HepG2 (cell line): Measurements from ENCODE around the gene TAGAP. TPM values are rescaled to one million over a fixed set of nuclear protein-coding genes. Genes with fewer than 3 reads are reported as not detected.

ENCODE experiments used
- ATAC-seq: fragments of 200-7000 bp; cut with Tn5 transposase; 3 replicates; pipeline ENCODE4 v1.9.1; 2020; ENCODE audit warnings: mild to moderate bottlenecking, moderate library complexity
- BruUV-seq: library from RNA; stranded (reverse); fragments of 400-500 nt; replicated peaks from 2 replicates; lab custom pipeline; 2021; lab: Mats Ljungman, UMichigan
- CTCF ChIA-PET: fragments of 300-600 bp; formaldehyde crosslinking; extraction: SDS; loops from one replicate; lab custom pipeline; 2021; ENCODE audit warnings: low total read pairs, inconsistent platforms, low intra/inter-chr PET ratio; lab: Yijun Ruan, JAX
- POLR2A ChIA-PET: fragments of 350-600 bp; sonication (Branson Sonifier 250); formaldehyde crosslinking; loops from one replicate; lab custom pipeline; 2020; ENCODE audit warnings: antibody characterized with exemption, inconsistent platforms; lab: Yijun Ruan, JAX
- DNase-seq: peaks from one replicate; pipeline ENCODE4 v3.0.0-alpha.2; 2015; ENCODE audit warnings: low spot score
- FAIRE-seq: peaks from 3 replicates; lab custom pipeline; 2011; peaks lifted over from hg19 to GRCh38; lab: Jason Lieb, UNC
- H2AFZ ChIP-seq: one replicate; pipeline ENCODE4 v1.6.1; 2011; ENCODE audit warnings: low read length, inconsistent platforms
- H3K27ac ChIP-seq: fragments of 300-600 bp; 3 replicates; pipeline ENCODE4 v1.8.0; 2011; ENCODE audit warnings: mixed run types, mild to moderate bottlenecking, mixed read lengths, low read length, inconsistent platforms; ENCODE audit not compliant: insufficient read depth; ENCODE audit errors: extremely low read length
- H3K27me3 ChIP-seq, 2 experiments: fragments of 200-600 bp in 1 of 2; 2 replicates in 1 of 2; 3 replicates in 1 of 2; pipeline versions ENCODE4 v1.6.0 to v1.8.0; 2011; ENCODE audit warnings: low read length in 2 of 2, mild to moderate bottlenecking in 2 of 2, moderate library complexity in 2 of 2, inconsistent platforms in 1 of 2; ENCODE audit not compliant: insufficient read depth in 2 of 2, control insufficient read depth in 1 of 2
- H3K36me3 ChIP-seq, 2 experiments: fragments of 200-600 bp in 1 of 2; replicated peaks in 1 of 2; 2 replicates in 1 of 2; 3 replicates in 1 of 2; pipeline versions ENCODE4 v1.5.1 to v1.8.0; 2011; ENCODE audit warnings: low read length in 2 of 2, inconsistent platforms in 1 of 2; ENCODE audit not compliant: insufficient read depth in 2 of 2, control insufficient read depth in 1 of 2
- H3K4me1 ChIP-seq: 2 replicates; pipeline ENCODE4 v1.5.1; 2012; ENCODE audit warnings: low read length, inconsistent platforms; ENCODE audit not compliant: insufficient read depth
- H3K4me2 ChIP-seq: 2 replicates; pipeline ENCODE4 v1.6.0; 2011; ENCODE audit warnings: low read depth, low read length, inconsistent platforms
- H3K4me3 ChIP-seq, 3 experiments: fragments of 200-600 bp in 1 of 3; sonication (generic), shearing (Covaris generic) in 1 of 3; replicated peaks in 1 of 3; 2 replicates each; pipeline ENCODE4 v1.5.1; 2011 to 2016; ENCODE audit warnings: low read length in 3 of 3, inconsistent platforms in 2 of 3, low read depth in 2 of 3, mild to moderate bottlenecking in 2 of 3, control low read depth in 1 of 3, mixed read lengths in 1 of 3; ENCODE audit not compliant: insufficient read depth in 1 of 3
- H3K79me2 ChIP-seq: one replicate; pipeline ENCODE4 v1.6.1; 2011; ENCODE audit warnings: low read length, inconsistent platforms; ENCODE audit not compliant: insufficient read depth
- H3K9ac ChIP-seq: 2 replicates; pipeline ENCODE4 v1.6.0; 2011; ENCODE audit warnings: mild to moderate bottlenecking, low read depth, low read length, inconsistent platforms; ENCODE audit not compliant: insufficient read depth
- H3K9me3 ChIP-seq: 2 replicates; pipeline ENCODE4 v1.5.1; 2012; ENCODE audit warnings: mild to moderate bottlenecking, low read length
- H4K20me1 ChIP-seq: 2 replicates; pipeline ENCODE4 v1.6.0; 2011; ENCODE audit warnings: inconsistent platforms, mild to moderate bottlenecking, low read length, moderate library complexity; ENCODE audit not compliant: insufficient read depth
- ATF1 ChIP-seq: IDR thresholded peaks from 2 replicates; pipeline ENCODE4 v1.6.1; 2016; ENCODE audit warnings: mild to moderate bottlenecking, control low read depth
- CREM ChIP-seq, 2 experiments: sonication (generic) in 1 of 2; formaldehyde crosslinking in 1 of 2; IDR thresholded peaks; 2 replicates each; pipeline versions ENCODE4 v1.4.0 to v1.6.1; 2016 to 2020; ENCODE audit warnings: antibody characterized with exemption in 1 of 2, mild to moderate bottlenecking in 1 of 2, missing genetic modification reagents in 1 of 2
- NRL ChIP-seq: sonication (generic); formaldehyde crosslinking; IDR thresholded peaks from 2 replicates; pipeline ENCODE4 v1.5.0; 2020; ENCODE audit warnings: missing genetic modification reagents, mild to moderate bottlenecking, moderate library complexity, borderline replicate concordance
- PHF21A ChIP-seq: sonication (generic); formaldehyde crosslinking; IDR thresholded peaks from 2 replicates; pipeline ENCODE4 v1.5.0; 2020; ENCODE audit warnings: mild to moderate bottlenecking, missing genetic modification reagents
- PRPF4 ChIP-seq: fragments of 200-400 bp; formaldehyde crosslinking; IDR thresholded peaks from 2 replicates; pipeline ENCODE4 v1.6.1; 2016; ENCODE audit warnings: low read length, low read depth; ENCODE audit not compliant: poor library complexity, severe bottlenecking
- ZBTB42 ChIP-seq: sonication (generic); formaldehyde crosslinking; IDR thresholded peaks from 2 replicates; pipeline ENCODE4 v1.5.0; 2020; ENCODE audit warnings: mild to moderate bottlenecking, missing genetic modification reagents
- WGBS: methylation state at CpG from one replicate; pipeline ENCODE4 v1.1.6; 2017; ENCODE audit warnings: low lambda C conversion rate; 5-methylcytosine and 5-hydroxymethylcytosine counted together
- in situ Hi-C: cut with HindIII; loops from 2 replicates; pipeline ENCODE4 v1.10.0; 2017; ENCODE audit warnings: low pct_unique_long_range_greater_than_20kb; ENCODE audit not compliant: extremely low pct_ligation_motif_present
- intact Hi-C: fragments of 100-400 bp; cut with micrococcal nuclease; formaldehyde crosslinking; loops from one replicate; pipeline ENCODE4 v1.10.0; 2022; ENCODE audit not compliant: unreplicated experiment
- polyA plus RNA-seq, 8 experiments: library from polyadenylated mRNA; depleted of rRNA in 3 of 8; stranded (reverse) in 7 of 8; unstranded in 1 of 8; fragments of >200 nt; fragmentation: Illumina TruSeq in 4 of 8; extraction: Trizol in 4 of 8; gene quantifications; 2 replicates each; pipeline versions ENCODE4 v1.2.1 to v1.2.3, GENCODE V29; 2011 to 2016; ENCODE audit warnings: low read depth in 4 of 8, missing spikeins in 1 of 8, mixed read lengths in 1 of 8; ENCODE audit not compliant: insufficient read depth in 1 of 8
- total RNA-seq, 5 experiments: library from RNA; depleted of rRNA; stranded (reverse); fragments of >200 nt; fragmentation: Illumina TruSeq; extraction: Trizol; gene quantifications; 2 replicates each; pipeline ENCODE4 v1.2.3, GENCODE V29; 2016; ENCODE audit warnings: low read depth in 1 of 5
- TF ChIP-seq, protein P1 (sequence below): sonication (generic); formaldehyde crosslinking; IDR thresholded peaks from 2 replicates; pipeline ENCODE4 v1.4.0; 2020; ENCODE audit warnings: missing genetic modification reagents, borderline replicate concordance
- TF ChIP-seq, protein P2 (sequence below): sonication (generic); formaldehyde crosslinking; IDR thresholded peaks from 2 replicates; pipeline ENCODE4 v1.8.1; 2023; ENCODE audit warnings: mild to moderate bottlenecking, missing genetic modification reagents, borderline replicate concordance

Gene TAGAP
- total and polyA plus RNA-seq, 2 of the 13 experiments (the other 11 are each of a cell fraction or from before 2014, with no cell fraction given), result not detected

DNA sequence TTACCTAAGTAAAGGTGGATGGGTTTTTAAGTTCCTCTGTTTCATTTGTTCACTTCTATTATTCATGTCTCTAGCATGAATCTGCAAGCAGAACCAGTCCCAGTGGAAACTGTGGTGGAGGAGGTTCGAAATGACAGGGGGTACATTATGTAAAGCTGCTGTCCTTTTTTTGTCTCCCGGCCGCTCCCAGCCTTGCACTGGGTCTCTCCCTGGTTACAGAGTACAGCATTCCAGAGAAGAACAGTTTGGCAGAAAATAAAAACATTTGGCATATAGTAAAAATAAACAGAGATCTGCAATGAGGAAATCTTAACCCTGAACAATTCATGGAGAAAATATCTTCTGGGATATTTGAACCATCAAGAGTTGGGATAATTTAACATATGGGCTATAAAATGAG is 34.6 kb upstream of the TAGAP start:
- in situ Hi-C loops, result no loop called here
- Histone ChIP-seq H3K27me3 (peaks cover 1 to 34% of the 10 kb centered on the region in 2 experiments; a peak in 4 of 5 replicates), H2AFZ (no peak overlapping the region), H4K20me1 (no peaks in the 10 kb centered on the region), H3K4me1 (no peaks in the 10 kb centered on the region), H3K79me2 (no peaks in the 10 kb centered on the region), H3K36me3 (no peaks in the 10 kb centered on the region), H3K4me3 (no peak overlapping the region)
- intact Hi-C loops, result no loop called here
- no peak for FAIRE-seq
- no TSS peak for BruUV-seq
- TF ChIP-seq, protein P1, sequence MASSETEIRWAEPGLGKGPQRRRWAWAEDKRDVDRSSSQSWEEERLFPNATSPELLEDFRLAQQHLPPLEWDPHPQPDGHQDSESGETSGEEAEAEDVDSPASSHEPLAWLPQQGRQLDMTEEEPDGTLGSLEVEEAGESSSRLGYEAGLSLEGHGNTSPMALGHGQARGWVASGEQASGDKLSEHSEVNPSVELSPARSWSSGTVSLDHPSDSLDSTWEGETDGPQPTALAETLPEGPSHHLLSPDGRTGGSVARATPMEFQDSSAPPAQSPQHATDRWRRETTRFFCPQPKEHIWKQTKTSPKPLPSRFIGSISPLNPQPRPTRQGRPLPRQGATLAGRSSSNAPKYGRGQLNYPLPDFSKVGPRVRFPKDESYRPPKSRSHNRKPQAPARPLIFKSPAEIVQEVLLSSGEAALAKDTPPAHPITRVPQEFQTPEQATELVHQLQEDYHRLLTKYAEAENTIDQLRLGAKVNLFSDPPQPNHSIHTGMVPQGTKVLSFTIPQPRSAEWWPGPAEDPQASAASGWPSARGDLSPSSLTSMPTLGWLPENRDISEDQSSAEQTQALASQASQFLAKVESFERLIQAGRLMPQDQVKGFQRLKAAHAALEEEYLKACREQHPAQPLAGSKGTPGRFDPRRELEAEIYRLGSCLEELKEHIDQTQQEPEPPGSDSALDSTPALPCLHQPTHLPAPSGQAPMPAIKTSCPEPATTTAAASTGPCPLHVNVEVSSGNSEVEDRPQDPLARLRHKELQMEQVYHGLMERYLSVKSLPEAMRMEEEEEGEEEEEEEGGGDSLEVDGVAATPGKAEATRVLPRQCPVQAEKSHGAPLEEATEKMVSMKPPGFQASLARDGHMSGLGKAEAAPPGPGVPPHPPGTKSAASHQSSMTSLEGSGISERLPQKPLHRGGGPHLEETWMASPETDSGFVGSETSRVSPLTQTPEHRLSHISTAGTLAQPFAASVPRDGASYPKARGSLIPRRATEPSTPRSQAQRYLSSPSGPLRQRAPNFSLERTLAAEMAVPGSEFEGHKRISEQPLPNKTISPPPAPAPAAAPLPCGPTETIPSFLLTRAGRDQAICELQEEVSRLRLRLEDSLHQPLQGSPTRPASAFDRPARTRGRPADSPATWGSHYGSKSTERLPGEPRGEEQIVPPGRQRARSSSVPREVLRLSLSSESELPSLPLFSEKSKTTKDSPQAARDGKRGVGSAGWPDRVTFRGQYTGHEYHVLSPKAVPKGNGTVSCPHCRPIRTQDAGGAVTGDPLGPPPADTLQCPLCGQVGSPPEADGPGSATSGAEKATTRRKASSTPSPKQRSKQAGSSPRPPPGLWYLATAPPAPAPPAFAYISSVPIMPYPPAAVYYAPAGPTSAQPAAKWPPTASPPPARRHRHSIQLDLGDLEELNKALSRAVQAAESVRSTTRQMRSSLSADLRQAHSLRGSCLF (CRISPR knock-in tag), result no peak
- TF ChIP-seq ZBTB42 (no peak), ATF1 (no peak), PHF21A (no peak), PRPF4 (no peak), CREM (IDR thresholded peaks at IDR 0.05) (no peak), CREM (CRISPR knock-in tag; IDR thresholded peaks at IDR 0.05) (no peak), NRL (CRISPR knock-in tag) (no peak)
- TF ChIP-seq, protein P2, sequence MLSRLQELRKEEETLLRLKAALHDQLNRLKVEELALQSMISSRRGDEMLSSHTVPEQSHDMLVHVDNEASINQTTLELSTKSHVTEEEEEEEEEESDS (CRISPR knock-in tag), result no peak
- TF ChIP-seq, all 625 proteins: peak for 0
- Histone ChIP-seq H3K4me2 (no peak overlapping the region), H3K9ac (no peak overlapping the region), H3K9me3 (no peaks in the 10 kb centered on the region), H3K27ac (no peak overlapping the region)
- WGBS, result 15% methylated on average over 3 of the region's 3 CpGs
- no peak for DNase-seq
- no peak for ATAC-seq
- CTCF ChIA-PET, result no interaction called here
- POLR2A ChIA-PET, result no interaction called here
